Stomach (tissue), 4 donors: ENCODE results near the gene HAUS5.

ENCODE experiments used
- CTCF ChIP-seq, 7 experiments: fragments of 450-650 bp in 4 of 7; fragments of 200-600 bp in 3 of 7; sonication (generic) in 3 of 7; IDR thresholded peaks; one replicate each; pipeline ENCODE4 v1.5.1; 2016 to 2019; ENCODE audit warnings: antibody characterized with exemption in 7 of 7, control low read depth in 2 of 7, mild to moderate bottlenecking in 1 of 7
- EP300 ChIP-seq: sonication (generic); formaldehyde crosslinking; IDR thresholded peaks from one replicate; pipeline ENCODE4 v1.6.1; 2017; ENCODE audit warnings: antibody characterized with exemption

DNA sequence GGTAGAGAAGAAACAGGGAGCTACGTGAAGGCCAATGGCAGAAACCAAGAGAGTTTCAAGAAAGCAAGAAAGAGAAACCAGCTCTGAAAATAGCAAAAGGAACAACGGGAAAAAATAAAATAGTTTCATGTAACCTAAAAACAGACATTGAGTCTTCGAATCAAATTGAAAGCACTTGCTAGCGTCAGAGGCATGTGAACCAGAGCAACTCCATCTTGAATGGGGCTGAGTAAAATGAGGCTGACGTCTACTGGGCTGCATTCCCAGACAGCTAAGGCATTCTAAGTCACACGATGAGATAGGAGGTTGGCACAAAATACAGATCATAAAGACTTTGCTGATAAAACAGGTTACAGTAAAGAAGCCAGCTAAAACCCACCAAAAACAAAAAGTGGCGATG, 33.8 kb upstream of the HAUS5 start:
- TF ChIP-seq CTCF (IDR thresholded peaks at IDR 0.05) (no peak), EP300 (no peak)
